HFFc6 (cell line): ENCODE data around the gene CBX8. TPM values are rescaled to one million over a fixed set of nuclear protein-coding genes. Genes with fewer than 3 reads are reported as not detected.

ENCODE experiments used
- DNase-seq: peaks from one replicate; pipeline ENCODE4 v3.0.0-alpha.2; 2018
- H3K27ac Mint-ChIP-seq: 2 replicates; pipeline ENCODE4 v1.8.0; 2020; ENCODE audit warnings: mild to moderate bottlenecking, mixed read lengths
- H3K27me3 Mint-ChIP-seq: 2 replicates; pipeline ENCODE4 v1.8.0; 2021; ENCODE audit warnings: mild to moderate bottlenecking, moderate library complexity, mixed read lengths; ENCODE audit not compliant: insufficient read depth
- H3K36me3 Mint-ChIP-seq: 2 replicates; pipeline ENCODE4 v1.8.0; 2021; ENCODE audit warnings: low read depth, mixed read lengths
- H3K4me1 Mint-ChIP-seq: 2 replicates; pipeline ENCODE4 v1.8.0; 2020; ENCODE audit warnings: low read depth, mixed read lengths
- H3K4me3 Mint-ChIP-seq: 2 replicates; pipeline ENCODE4 v1.8.0; 2020; ENCODE audit warnings: mild to moderate bottlenecking, moderate library complexity, mixed read lengths
- H3K9me3 Mint-ChIP-seq: 2 replicates; pipeline ENCODE4 v1.8.0; 2020; ENCODE audit warnings: mild to moderate bottlenecking, mixed read lengths
- CTCF ChIP-seq: fragments of 200-600 bp; sonication (generic); IDR thresholded peaks from 2 replicates; pipeline ENCODE4 v1.5.0; 2021; ENCODE audit warnings: antibody characterized with exemption, mild to moderate bottlenecking
- total RNA-seq, 6 experiments: library from RNA; stranded (reverse); fragmentation: NEBNext Ultra II Directional; extraction: Animal tissue kit (Norgen Biotek cat#: 25700); gene quantifications; 2 replicates in 1 of 6; 3 replicates in 5 of 6; pipeline ENCODE4 v1.2.3, GENCODE V29; 2021

CBX8 gene
- total RNA-seq, 6 experiments from 2014 or later, result 6.0 to 10.6 (median 8.1) TPM

DNA sequence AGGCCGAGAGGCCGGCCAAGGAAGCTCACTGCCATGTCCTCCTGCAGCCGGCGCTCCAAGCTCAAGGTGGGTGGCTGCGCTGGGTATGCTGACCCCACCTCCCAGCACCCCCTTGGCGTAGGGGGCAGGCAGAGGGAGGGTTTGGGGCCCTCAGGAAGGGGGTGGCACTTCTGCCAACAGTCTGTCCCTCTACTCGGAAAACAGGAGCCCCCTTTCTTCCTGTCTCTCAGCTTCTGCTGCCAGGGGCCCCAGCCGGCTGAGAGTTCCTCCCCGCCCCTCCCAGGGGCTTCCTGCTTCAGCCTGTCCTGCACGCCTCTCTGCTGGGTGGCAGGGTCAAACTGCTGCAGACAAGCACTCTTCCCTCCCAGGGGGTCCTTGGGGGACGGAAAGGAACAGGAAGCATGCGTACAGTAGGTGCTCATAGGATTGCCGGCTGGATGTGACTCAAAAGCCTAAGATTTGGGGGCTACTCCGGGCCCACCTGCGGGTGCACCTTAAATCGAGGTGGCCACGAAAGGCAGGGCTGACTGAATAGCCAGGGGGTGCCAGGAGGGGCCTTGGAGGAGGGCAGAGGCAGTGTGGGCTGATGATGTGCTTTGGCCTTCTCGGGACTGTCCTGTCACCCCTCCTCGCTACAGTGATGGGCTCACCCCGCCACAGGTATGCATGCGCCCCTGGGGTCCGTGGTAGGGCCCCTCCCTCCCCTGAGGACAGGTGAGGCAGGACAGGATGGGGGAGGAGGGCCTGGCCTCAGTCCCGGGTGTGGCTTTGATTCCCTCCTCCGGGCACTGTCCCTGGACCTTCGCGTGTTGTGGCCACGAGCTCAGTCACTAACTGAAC is 14.9 kb downstream of the CBX8 start:
- Mint-ChIP-seq H3K36me3 (no peaks in the 10 kb centered on the region), H3K9me3 (no peaks in the 10 kb centered on the region), H3K4me3 (no peak overlapping the region), H3K27ac (no peak overlapping the region), H3K27me3 (peaks cover 10% of the 10 kb centered on the region), H3K4me1 (no peaks in the 10 kb centered on the region; the same call in 1 of the 2 replicates)
- TF ChIP-seq CTCF, result no peak
- DNase-seq, result no peak

- no peaks in the 10 kb centered on the region for H3K9me3 Mint-ChIP-seq
- no peak for TF ChIP-seq CTCF
- H3K4me3 Mint-ChIP-seq, result no peak overlapping the region
- no peaks in the 10 kb centered on the region; the same call in 1 of the 2 replicates for H3K4me1 Mint-ChIP-seq
- no peak for DNase-seq
- no peaks in the 10 kb centered on the region for H3K36me3 Mint-ChIP-seq
- no peak overlapping the region for H3K27ac Mint-ChIP-seq
- peaks cover 18% of the 10 kb centered on the region for H3K27me3 Mint-ChIP-seq
These were observed 15.7 kb downstream of the CBX8 start for GRCh38 chr17:79781012-79781650.

DNA sequence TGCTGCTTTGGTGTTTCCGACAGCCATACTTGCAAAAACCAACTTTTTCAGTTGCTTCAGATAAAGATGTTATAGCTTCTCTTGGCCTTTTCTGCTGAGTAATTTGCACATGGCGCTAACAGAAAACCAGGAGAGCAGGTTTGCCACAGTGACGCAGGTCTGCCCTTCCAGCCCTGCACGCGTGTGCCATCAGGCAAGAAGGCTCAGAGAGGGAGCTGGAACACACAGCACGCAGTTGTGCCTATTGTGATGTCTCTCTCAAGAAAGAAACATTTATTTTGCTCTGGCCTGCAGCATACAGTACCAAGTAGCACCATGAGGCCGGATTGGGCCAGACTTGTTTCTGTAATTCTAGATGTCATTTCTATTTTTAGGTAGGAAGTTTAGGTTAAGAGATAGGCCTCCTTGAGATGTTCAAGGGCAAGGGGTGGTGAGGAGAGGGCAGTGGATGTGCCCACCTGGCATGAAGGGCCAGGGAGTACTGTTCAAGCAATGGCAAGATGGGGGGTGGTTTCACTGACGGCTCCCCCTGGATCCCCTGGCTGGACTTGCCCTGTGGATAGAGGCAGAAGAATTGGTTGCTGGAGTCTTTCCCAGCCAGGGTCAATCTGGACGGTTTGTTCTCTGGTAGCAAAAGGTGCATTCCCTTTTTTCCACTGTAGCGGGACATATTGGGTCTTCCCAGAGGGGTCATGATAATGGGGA is 17.1 kb downstream of the CBX8 start:
- H3K4me3 Mint-ChIP-seq, result no peak overlapping the region
- peaks cover 27% of the 10 kb centered on the region for H3K27me3 Mint-ChIP-seq
- no peaks in the 10 kb centered on the region for H3K9me3 Mint-ChIP-seq
- TF ChIP-seq CTCF, result no peak
- H3K4me1 Mint-ChIP-seq, result no peaks in the 10 kb centered on the region; the same call in 1 of the 2 replicates
- DNase-seq, result no peak
- H3K27ac Mint-ChIP-seq, result no peak overlapping the region
- no peaks in the 10 kb centered on the region for H3K36me3 Mint-ChIP-seq

- no peak for TF ChIP-seq CTCF
- Mint-ChIP-seq H3K27me3 (peaks cover 34% of the 10 kb centered on the region), H3K4me3 (peak overlapping the region; percentile 80), H3K9me3 (no peaks in the 10 kb centered on the region), H3K27ac (no peak overlapping the region), H3K4me1 (no peaks in the 10 kb centered on the region; the same call in 1 of the 2 replicates), H3K36me3 (no peaks in the 10 kb centered on the region)
- DNase-seq, result no peak
These were observed 17.8 kb downstream of the CBX8 start for GRCh38 chr17:79779084-79779529.

DNA sequence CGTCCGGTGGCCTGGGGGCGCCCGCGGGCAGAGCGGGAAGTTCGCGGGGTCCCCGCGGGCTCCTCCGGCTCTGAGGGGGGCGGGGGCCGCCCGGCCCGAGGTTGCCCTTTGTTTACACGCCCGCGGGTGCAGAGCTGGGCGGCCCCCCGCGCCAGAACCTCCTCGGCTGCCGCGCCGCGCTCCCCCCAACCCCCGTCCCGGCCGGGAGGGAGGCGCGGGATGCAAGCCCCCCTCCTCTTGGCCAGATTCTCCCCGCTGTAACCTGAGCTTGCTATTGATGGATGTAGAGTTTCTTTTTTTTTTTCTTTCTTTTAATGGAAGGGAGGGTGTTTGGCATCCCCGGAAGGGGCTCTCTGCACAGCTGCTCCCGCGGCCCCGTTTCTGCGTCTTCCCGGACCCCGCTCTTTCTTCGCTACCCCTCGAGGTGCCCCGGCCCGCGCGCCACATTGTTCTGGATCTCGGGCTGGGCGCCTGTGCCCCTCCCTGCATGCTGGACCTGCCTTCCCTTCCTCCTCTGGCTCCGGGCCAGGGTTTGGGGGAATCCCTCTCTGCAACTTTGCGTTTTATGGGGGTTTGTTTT is 18.3 kb downstream of the CBX8 start:
- Mint-ChIP-seq H3K4me3 (peak overlapping the region; percentile 80), H3K27me3 (peaks cover 39% of the 10 kb centered on the region), H3K4me1 (no peaks in the 10 kb centered on the region; the same call in 1 of the 2 replicates), H3K27ac (no peak overlapping the region; the same call in 1 of the 2 replicates), H3K36me3 (no peaks in the 10 kb centered on the region), H3K9me3 (no peaks in the 10 kb centered on the region)
- no peak for DNase-seq
- TF ChIP-seq CTCF, result peak; percentile 16; the same call in 1 of the 2 replicates
